IMR-90 (cell line): Measurements from ENCODE around the gene CBX5.

ENCODE experiments used
- BHLHE40 ChIP-seq: fragments of 150-350 bp; IDR thresholded peaks from 2 replicates; pipeline ENCODE4 v1.6.1; 2016; ENCODE audit warnings: mild to moderate bottlenecking, low read depth, low read length
- CTCF ChIP-seq: conservative IDR thresholded peaks from 2 replicates; pipeline ENCODE4 v1.5.1; 2012; ENCODE audit warnings: mild to moderate bottlenecking, low read depth, low read length, improper control_type of control experiment
- MAZ ChIP-seq: IDR thresholded peaks from 2 replicates; pipeline ENCODE4 v1.6.1; 2012; ENCODE audit warnings: low read depth, mild to moderate bottlenecking, low read length, improper control_type of control experiment, moderate library complexity, borderline replicate concordance
- MXI1 ChIP-seq: IDR thresholded peaks from 2 replicates; pipeline ENCODE4 v1.6.1; 2012; ENCODE audit warnings: low read depth, mild to moderate bottlenecking, low read length, moderate library complexity, borderline replicate concordance
- NFE2L2 ChIP-seq: fragments of 150-350 bp; IDR thresholded peaks from 2 replicates; pipeline ENCODE4 v1.6.1; 2016; ENCODE audit warnings: low read depth, mild to moderate bottlenecking, low read length
- POLR2A ChIP-seq: IDR thresholded peaks from 2 replicates; pipeline ENCODE4 v1.6.1; 2012; ENCODE audit warnings: mild to moderate bottlenecking, low read depth, low read length
- RCOR1 ChIP-seq: IDR thresholded peaks from 2 replicates; pipeline ENCODE4 v1.6.1; 2012; ENCODE audit warnings: mild to moderate bottlenecking, low read length, improper control_type of control experiment; ENCODE audit not compliant: insufficient replicate concordance
- SMC3 ChIP-seq: fragments of 150-350 bp; IDR thresholded peaks from 2 replicates; pipeline ENCODE4 v1.6.1; 2016; ENCODE audit warnings: low read depth, mild to moderate bottlenecking, antibody characterized with exemption, low read length, moderate library complexity
- TF ChIP-seq, protein P1 (sequence below): fragments of 150-350 bp; IDR thresholded peaks from 2 replicates; pipeline ENCODE4 v1.6.1; 2017; ENCODE audit warnings: mild to moderate bottlenecking, antibody characterized with exemption, low read length, low read depth

- TF ChIP-seq BHLHE40 (no peak), POLR2A (no peak), MXI1 (no peak), CTCF (peak; percentile 84), SMC3 (peak; percentile 48), MAZ (peak; percentile 49; the same call in 1 of the 2 replicates), RCOR1 (no peak), NFE2L2 (no peak)
- TF ChIP-seq, protein P1, sequence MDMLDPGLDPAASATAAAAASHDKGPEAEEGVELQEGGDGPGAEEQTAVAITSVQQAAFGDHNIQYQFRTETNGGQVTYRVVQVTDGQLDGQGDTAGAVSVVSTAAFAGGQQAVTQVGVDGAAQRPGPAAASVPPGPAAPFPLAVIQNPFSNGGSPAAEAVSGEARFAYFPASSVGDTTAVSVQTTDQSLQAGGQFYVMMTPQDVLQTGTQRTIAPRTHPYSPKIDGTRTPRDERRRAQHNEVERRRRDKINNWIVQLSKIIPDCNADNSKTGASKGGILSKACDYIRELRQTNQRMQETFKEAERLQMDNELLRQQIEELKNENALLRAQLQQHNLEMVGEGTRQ = no peak
These were observed 62.9 kb downstream of the CBX5 start for GRCh38 chr12:54216797-54217661.
